ENCODE results near the gene RIN3. TPM values are rescaled to one million over a fixed set of nuclear protein-coding genes. Genes with fewer than 3 reads are reported as not detected.

The RIN3 gene
- total RNA-seq, 2 donors from 2014 or later: 6.6 to 11.8 TPM

DNA sequence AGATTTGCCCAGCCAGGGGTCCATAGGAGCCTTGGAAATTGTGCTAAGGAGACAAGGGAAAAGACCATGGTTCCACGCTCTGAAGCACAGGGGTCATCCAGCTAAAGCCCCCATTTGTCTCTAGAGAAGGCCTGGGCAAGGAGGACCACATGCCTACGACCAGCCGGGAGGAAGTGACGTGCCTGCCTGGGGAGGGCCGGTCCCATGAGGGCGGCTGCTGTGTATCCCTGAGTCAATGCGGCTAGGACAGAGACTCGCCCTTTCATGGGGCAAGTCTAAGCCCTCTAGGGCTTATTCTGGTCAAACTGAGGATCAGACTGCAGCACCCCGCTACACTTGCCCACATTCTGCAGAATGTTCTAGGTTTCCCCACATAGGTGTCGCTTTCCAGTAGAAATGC, 20.6 kb upstream of the RIN3 start:
- peak; percentile 54 for DNase-seq (ENCODE audit: low spot score)
- Histone ChIP-seq H3K4me3 (no peak overlapping the region), H3K27me3 (no peaks in the 10 kb centered on the region), H3K4me1 (peaks cover 0 to 29% of the 10 kb centered on the region in 2 donors), H3K36me3 (no peaks in the 10 kb centered on the region), H3K9me3 (no peaks in the 10 kb centered on the region), H3K27ac (no peak overlapping the region)
- TF ChIP-seq, protein P1, sequence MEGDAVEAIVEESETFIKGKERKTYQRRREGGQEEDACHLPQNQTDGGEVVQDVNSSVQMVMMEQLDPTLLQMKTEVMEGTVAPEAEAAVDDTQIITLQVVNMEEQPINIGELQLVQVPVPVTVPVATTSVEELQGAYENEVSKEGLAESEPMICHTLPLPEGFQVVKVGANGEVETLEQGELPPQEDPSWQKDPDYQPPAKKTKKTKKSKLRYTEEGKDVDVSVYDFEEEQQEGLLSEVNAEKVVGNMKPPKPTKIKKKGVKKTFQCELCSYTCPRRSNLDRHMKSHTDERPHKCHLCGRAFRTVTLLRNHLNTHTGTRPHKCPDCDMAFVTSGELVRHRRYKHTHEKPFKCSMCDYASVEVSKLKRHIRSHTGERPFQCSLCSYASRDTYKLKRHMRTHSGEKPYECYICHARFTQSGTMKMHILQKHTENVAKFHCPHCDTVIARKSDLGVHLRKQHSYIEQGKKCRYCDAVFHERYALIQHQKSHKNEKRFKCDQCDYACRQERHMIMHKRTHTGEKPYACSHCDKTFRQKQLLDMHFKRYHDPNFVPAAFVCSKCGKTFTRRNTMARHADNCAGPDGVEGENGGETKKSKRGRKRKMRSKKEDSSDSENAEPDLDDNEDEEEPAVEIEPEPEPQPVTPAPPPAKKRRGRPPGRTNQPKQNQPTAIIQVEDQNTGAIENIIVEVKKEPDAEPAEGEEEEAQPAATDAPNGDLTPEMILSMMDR (IDR thresholded peaks at IDR 0.05): no peak

DNA sequence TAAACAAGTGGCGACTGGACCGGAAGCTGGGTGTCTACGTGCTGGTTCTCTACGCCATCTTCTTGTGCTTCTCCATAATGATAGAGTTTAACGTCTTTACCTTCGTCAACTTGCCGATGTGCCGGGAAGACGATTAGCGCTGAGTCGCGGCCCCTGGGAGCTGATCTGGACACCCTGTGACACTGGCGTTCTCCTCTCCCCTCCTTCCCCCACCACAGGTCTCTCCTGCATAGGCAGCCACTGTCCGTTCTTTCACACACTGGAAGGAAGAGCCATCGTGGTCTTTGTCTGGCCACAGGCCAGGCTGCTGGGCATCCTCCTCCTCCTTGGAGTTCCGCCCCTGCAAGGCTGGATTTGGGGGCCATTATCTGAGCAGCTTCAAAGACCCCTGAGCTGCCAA, 20.1 kb upstream of the RIN3 start:
- H3K9me3 ChIP-seq: no peaks in the 10 kb centered on the region
- peaks cover 0 to 29% of the 10 kb centered on the region in 2 donors for H3K4me1 ChIP-seq
- no peak for DNase-seq (ENCODE audit: low spot score)
- TF ChIP-seq, protein P1 (IDR thresholded peaks at IDR 0.05): no peak
- no peaks in the 10 kb centered on the region for H3K36me3 ChIP-seq
- H3K4me3 ChIP-seq: no peak overlapping the region
- no peak overlapping the region for H3K27ac ChIP-seq
- H3K27me3 ChIP-seq: no peaks in the 10 kb centered on the region

GRCh38 chr14:92494512-92494911, 19.1 kb upstream of the RIN3 start:
- H3K36me3 ChIP-seq: no peaks in the 10 kb centered on the region
- no peak overlapping the region for H3K4me3 ChIP-seq
- no peak for DNase-seq (ENCODE audit: low spot score)
- H3K27me3 ChIP-seq: no peaks in the 10 kb centered on the region
- TF ChIP-seq, protein P1 (IDR thresholded peaks at IDR 0.05): no peak
- no peaks in the 10 kb centered on the region for H3K9me3 ChIP-seq
- H3K27ac ChIP-seq: no peak overlapping the region
- H3K4me1 ChIP-seq: peaks cover 0 to 25% of the 10 kb centered on the region in 2 donors

DNA sequence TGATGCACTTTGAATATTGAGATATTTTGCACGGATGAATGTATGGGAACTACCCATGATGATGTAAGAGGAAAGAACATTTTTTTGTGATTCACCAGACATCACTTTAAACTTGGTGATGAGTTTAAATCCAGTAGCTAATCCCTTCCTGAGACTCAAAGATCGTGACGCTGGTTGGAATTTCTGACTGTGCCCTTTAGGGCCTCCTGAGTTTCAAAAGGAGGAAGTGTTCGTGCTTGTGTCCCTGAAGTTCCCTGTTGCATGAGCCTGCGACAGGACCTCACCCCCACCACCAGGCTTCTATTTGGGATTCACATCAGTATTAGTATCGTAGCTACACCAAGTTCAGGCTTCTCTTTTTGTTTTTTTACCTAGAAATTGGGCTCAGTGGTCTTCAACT, 18.6 kb upstream of the RIN3 start:
- no peak for DNase-seq (ENCODE audit: low spot score)
- H3K9me3 ChIP-seq: no peaks in the 10 kb centered on the region
- H3K4me1 ChIP-seq: peaks cover 0 to 20% of the 10 kb centered on the region in 2 donors
- H3K27me3 ChIP-seq: no peaks in the 10 kb centered on the region
- TF ChIP-seq, protein P1 (IDR thresholded peaks at IDR 0.05): no peak
- no peaks in the 10 kb centered on the region for H3K36me3 ChIP-seq
- no peak overlapping the region for H3K4me3 ChIP-seq
- H3K27ac ChIP-seq: peak overlapping the region; percentile 12 to 16

GRCh38 chr14:92496191-92496857, 17.3 kb upstream of the RIN3 start:
- DNase-seq (ENCODE audit: low spot score): no peak
- Histone ChIP-seq H3K27ac (no peak overlapping the region), H3K4me3 (no peak overlapping the region), H3K36me3 (no peaks in the 10 kb centered on the region), H3K27me3 (no peaks in the 10 kb centered on the region), H3K9me3 (no peaks in the 10 kb centered on the region), H3K4me1 (peaks cover 0 to 16% of the 10 kb centered on the region in 2 donors)
- TF ChIP-seq, protein P1 (IDR thresholded peaks at IDR 0.05): no peak

GRCh38 chr14:92497391-92497790, 16.2 kb upstream of the RIN3 start:
- Histone ChIP-seq H3K4me1 (peaks cover 0 to 8% of the 10 kb centered on the region in 2 donors), H3K36me3 (no peaks in the 10 kb centered on the region), H3K27me3 (no peaks in the 10 kb centered on the region), H3K27ac (no peak overlapping the region), H3K4me3 (no peak overlapping the region), H3K9me3 (no peaks in the 10 kb centered on the region)
- DNase-seq (ENCODE audit: low spot score): no peak
- TF ChIP-seq, protein P1 (IDR thresholded peaks at IDR 0.05): no peak
